ENCODE results near the gene PRKCE. TPM values are rescaled to one million over a fixed set of nuclear protein-coding genes. Genes with fewer than 3 reads are reported as not detected.

The PRKCE gene
- total RNA-seq, 1 experiment from 2014 or later: 14.0 TPM

DNA sequence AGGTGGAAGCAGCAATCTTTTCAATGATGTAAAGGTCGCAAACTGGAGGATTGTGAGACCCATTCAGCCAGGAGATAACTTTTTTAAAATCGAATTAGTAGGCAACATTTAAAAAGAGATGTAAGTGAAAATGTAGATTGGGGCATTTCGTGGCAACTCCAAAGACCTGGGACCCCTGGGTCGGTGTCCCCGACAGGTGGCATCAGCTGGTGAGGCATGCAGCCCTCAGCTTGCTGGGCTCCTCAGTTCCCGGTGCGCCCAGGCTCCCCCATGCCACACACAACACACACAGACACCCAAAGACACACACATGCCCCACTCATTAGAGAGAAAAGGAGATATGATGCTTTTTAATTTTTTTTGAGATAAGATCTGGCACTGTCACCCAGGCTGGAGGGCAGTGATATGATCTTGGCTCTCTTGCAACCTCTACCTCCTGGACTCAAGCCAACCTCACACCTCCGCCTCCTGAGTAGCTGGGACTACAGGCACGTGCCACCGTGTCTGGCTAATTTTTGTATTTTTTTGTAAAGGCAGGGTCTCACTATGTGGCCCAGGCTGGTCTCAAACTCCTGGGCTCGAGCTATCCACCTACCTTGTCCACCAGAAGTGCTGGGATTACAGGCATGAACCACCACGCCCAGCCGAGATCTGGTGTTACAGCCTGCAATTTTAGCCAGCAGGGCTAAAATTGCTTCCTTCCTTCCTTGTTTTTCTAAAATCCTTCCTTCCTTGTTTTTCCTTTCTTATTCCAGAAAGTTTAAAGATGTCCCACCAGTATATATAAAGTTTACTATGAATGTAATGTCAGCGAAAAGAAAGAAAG, 523.1 kb downstream of the PRKCE start:
- intact Hi-C loops (cut with micrococcal nuclease; ENCODE audit: unreplicated experiment) (no loop called here), in situ Hi-C loops (cut with HindIII; ENCODE audit: low pct_unique_long_range_greater_than_20kb, low sequenced_read_pairs) (no loop called here)
- Histone ChIP-seq H3K9me3 (ENCODE audit: control insufficient read depth, insufficient read depth, low read depth, low read length) (no peaks in the 10 kb centered on the region), H3K27me3 (ENCODE audit: control insufficient read depth, insufficient read depth, low read length) (no peaks in the 10 kb centered on the region), H3K4me3 (ENCODE audit: low read depth in 2 of 2, low read length in 2 of 2) (no peak overlapping the region), H3K36me3 (ENCODE audit: control insufficient read depth, insufficient read depth, low read length) (no peaks in the 10 kb centered on the region), H3K27ac (ENCODE audit: low read length) (no peak overlapping the region), H3K4me1 (ENCODE audit: control insufficient read depth, insufficient read depth, low read length) (0 out of 2 replicates have a peak, but pooled peaks cover 3% of the 10 kb centered on the region)
- CTCF ChIA-PET: no interaction called here
- no peak for DNase-seq (ENCODE audit: low read depth, low spot score)
- BruUV-seq (replicated peaks): no TSS peak
- no peak for TF ChIP-seq CTCF (IDR thresholded peaks at IDR 0.05)
- TF ChIP-seq, protein P1, sequence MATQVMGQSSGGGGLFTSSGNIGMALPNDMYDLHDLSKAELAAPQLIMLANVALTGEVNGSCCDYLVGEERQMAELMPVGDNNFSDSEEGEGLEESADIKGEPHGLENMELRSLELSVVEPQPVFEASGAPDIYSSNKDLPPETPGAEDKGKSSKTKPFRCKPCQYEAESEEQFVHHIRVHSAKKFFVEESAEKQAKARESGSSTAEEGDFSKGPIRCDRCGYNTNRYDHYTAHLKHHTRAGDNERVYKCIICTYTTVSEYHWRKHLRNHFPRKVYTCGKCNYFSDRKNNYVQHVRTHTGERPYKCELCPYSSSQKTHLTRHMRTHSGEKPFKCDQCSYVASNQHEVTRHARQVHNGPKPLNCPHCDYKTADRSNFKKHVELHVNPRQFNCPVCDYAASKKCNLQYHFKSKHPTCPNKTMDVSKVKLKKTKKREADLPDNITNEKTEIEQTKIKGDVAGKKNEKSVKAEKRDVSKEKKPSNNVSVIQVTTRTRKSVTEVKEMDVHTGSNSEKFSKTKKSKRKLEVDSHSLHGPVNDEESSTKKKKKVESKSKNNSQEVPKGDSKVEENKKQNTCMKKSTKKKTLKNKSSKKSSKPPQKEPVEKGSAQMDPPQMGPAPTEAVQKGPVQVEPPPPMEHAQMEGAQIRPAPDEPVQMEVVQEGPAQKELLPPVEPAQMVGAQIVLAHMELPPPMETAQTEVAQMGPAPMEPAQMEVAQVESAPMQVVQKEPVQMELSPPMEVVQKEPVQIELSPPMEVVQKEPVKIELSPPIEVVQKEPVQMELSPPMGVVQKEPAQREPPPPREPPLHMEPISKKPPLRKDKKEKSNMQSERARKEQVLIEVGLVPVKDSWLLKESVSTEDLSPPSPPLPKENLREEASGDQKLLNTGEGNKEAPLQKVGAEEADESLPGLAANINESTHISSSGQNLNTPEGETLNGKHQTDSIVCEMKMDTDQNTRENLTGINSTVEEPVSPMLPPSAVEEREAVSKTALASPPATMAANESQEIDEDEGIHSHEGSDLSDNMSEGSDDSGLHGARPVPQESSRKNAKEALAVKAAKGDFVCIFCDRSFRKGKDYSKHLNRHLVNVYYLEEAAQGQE (IDR thresholded peaks at IDR 0.05; ENCODE audit: insufficient read depth in 1 of 2, low read depth in 2 of 2, low read length in 1 of 2): no peak
- TF ChIP-seq TCF7L2 (IDR thresholded peaks at IDR 0.05; ENCODE audit: low read depth, low read length): no peak
- TF ChIP-seq SIN3A (IDR thresholded peaks at IDR 0.05; ENCODE audit: borderline replicate concordance, insufficient read depth, low read depth, low read length): no peak
- no peak for TF ChIP-seq POLR2AphosphoS5 (IDR thresholded peaks at IDR 0.05; ENCODE audit: low read depth, low read length)
- POLR2A ChIA-PET: no interaction called here
- ATAC-seq: no peak

DNA sequence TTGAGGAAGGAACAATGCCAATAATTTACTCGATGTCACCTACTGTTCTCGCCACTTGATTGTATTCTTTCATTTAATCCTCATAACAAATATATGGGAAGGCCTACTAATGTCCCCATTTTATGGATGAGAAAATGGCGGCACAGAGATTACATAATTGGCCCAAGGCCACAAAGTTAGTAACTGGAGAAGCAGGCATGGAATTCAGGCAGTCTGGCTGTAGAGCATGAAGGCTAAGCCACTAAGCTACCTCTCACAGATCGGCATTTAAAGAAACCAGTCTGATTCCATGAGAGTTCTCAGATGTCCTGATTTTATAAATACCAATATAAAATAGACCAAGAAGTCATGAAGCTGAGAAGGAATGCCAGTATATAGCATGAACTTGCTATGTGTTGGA, 523.9 kb downstream of the PRKCE start:
- H3K27me3 ChIP-seq (ENCODE audit: control insufficient read depth, insufficient read depth, low read length): no peaks in the 10 kb centered on the region
- in situ Hi-C loops (cut with HindIII; ENCODE audit: low pct_unique_long_range_greater_than_20kb, low sequenced_read_pairs) (no loop called here), intact Hi-C loops (cut with micrococcal nuclease; ENCODE audit: unreplicated experiment) (no loop called here)
- H3K9me3 ChIP-seq (ENCODE audit: control insufficient read depth, insufficient read depth, low read depth, low read length): no peaks in the 10 kb centered on the region
- H3K4me1 ChIP-seq (ENCODE audit: control insufficient read depth, insufficient read depth, low read length): 0 out of 2 replicates have a peak, but pooled peaks cover 3% of the 10 kb centered on the region
- no peak overlapping the region for H3K27ac ChIP-seq (ENCODE audit: low read length)
- no peak for ATAC-seq
- no TSS peak for BruUV-seq (replicated peaks)
- H3K36me3 ChIP-seq (ENCODE audit: control insufficient read depth, insufficient read depth, low read length): no peaks in the 10 kb centered on the region
- CTCF ChIA-PET: no interaction called here
- no peak overlapping the region for H3K4me3 ChIP-seq (ENCODE audit: low read depth in 2 of 2, low read length in 2 of 2)
- POLR2A ChIA-PET: no interaction called here
- DNase-seq (ENCODE audit: low read depth, low spot score): no peak
- TF ChIP-seq, protein P1 (IDR thresholded peaks at IDR 0.05; ENCODE audit: insufficient read depth in 1 of 2, low read depth in 2 of 2, low read length in 1 of 2): no peak
- TF ChIP-seq TCF7L2 (IDR thresholded peaks at IDR 0.05; ENCODE audit: low read depth, low read length): no peak
- no peak for TF ChIP-seq CTCF (IDR thresholded peaks at IDR 0.05)
- TF ChIP-seq SIN3A (IDR thresholded peaks at IDR 0.05; ENCODE audit: borderline replicate concordance, insufficient read depth, low read depth, low read length): no peak
- no peak for TF ChIP-seq POLR2AphosphoS5 (IDR thresholded peaks at IDR 0.05; ENCODE audit: low read depth, low read length)
